AG10803 (cell line): Measurements from ENCODE around the gene ZNF25.
"Not testable (repeated sequence)": the region's sequence is repeated elsewhere in the genome, so short reads cannot be mapped to it uniquely, and the experiment has no call there.

Experiments
- DNase-seq: peaks from one replicate; pipeline ENCODE4 v3.0.0; 2010; ENCODE audit warnings: low read depth
- H3K4me3 ChIP-seq: 2 replicates; pipeline ENCODE4 v1.5.1; 2011; ENCODE audit warnings: mild to moderate bottlenecking, low read length, control low read depth
- CTCF ChIP-seq: conservative IDR thresholded peaks from 2 replicates; pipeline ENCODE4 v1.5.1; 2011; ENCODE audit warnings: mild to moderate bottlenecking, low read length, control low read depth, inconsistent platforms

Gene ZNF25

DNA sequence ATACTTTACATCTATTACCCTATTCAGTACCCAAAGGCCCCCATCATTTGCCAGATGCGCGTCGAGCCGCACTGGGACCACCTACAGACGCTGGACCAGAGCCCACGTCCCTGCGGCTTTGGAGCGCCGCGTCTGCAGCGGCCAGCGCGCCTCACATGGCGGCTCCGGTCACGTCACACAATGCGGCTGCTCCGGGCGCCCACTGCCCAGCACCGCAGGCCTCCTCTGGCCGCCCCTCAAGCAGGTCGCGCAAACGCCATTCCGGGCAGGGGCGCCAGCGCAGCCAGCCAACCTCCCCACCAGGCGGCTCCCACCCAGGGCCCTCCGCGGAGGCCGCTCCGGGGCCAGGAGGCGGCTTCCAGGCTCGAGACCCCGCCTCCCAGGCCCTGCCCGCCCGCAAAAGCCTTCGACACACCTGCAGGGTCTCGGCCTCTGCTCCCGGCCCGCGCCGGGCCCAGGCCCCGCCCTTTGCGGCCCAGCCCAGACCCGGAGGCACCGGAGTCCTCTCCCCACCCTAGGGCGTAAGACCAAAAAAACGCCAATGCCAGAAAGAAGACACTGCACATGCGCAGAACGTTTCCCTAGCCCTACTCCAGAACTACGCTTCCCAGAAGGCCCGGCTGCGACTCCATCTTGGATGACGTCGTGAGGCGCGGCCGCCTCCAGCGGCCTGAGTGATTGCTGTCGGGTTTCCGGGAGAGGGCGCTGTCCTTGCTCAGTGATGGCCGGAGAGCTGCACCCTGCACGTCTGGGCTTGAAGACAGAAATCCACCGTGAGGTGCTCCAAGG lies at the start of gene ZNF25:
Gene ZNF25, minus strand, starts transcription at position 557 of the 789 bp plus-strand sequence. CDS start 4,925 bp downstream, outside the sequence.
- DNase-seq = peak; percentile 97
- peak; percentile 91 for TF ChIP-seq CTCF
- H3K4me3 ChIP-seq = peak within 1 kb of the TSS; percentile 81

DNA sequence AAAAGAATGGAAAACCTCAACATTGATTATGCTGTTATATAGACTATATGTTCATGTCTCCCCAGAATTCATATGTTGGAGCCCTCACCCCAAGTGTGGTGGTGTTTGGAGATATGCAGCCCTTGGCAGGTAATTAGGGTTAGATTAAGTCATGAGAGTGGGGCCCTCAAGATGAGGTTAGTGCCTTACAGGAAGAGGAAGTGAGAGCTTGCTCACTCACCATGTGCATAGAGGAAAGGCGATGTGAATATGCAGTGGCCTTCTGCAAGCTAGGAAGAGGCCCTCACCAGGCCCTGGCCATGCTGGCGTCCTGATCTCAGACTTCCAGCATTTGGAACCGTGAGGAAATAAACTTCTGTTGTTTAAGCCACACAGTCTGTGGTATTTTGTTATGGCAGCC lies 48.8 kb upstream of the ZNF25 start:
- TF ChIP-seq CTCF = no peak
- no peak for DNase-seq
- H3K4me3 ChIP-seq = no peak overlapping the region

GRCh38 chr10:38019124-38019523 lies 42.7 kb upstream of the ZNF25 start:
- not testable (repeated sequence) for H3K4me3 ChIP-seq, DNase-seq

DNA sequence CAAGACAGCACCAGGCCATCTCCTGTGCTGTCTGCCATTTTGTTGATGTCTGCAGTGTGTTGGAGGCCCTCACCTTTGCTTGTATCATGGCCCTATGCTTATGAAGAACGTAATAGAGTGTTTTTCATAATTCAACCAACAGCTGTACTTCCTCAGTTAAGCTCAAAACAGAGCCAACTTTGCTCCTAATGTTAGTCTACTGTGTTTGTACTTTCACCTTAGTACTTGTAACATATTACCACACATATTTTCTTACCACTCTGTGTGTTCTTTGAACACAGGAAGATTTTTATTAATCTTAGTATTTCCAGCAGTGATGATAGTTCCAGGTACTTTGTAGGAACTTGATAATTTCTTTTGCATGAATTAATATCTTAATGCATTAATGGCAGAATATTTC lies 39.9 kb upstream of the ZNF25 start:
- no peak for TF ChIP-seq CTCF
- no peak for DNase-seq

DNA sequence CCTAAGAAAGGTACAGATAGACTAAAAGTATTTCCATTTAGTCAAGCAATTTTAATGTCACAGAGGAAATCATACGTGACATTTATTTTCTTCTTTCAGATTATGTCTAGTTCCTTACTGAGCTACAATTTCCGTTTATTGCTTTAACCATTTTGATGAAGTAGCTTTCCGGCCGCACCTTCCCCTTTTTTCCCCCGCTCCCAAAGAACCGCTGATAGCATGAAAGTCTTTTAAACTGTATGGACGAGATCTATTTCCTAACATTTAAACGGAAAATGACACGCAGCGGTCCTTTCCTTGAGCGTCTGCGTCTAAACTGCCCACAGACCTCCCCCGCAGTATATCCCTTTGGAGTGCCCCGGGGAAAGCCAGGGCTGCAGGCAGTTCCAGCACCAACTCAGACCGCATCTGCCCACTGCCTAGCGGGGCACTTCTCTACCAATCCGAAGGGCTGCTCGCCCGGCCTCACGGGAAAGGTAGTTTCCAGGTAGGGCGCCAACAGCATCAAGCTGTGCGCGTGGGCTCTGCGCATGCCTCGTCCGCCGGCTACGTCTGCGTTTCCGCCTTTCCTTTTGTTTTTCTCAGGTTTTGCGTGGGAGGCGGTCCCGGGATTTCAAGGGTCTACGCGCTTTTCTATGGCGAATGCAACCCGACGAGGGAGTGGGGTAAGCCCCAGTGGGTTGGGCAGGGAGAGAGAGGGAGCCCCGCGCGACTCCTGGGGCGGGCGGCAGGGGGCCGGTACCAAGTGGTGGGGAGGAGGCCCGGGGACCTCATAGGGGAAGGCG lies 33.9 kb upstream of the ZNF25 start, which contains the start of gene ZNF33A:
Gene ZNF33A, plus strand, starts transcription at position 557 of the 785 bp plus-strand sequence. CDS start 1,667 bp downstream, outside the sequence.
- DNase-seq = no peak
- H3K4me3 ChIP-seq = peak within 1 kb of the TSS; percentile 88
- no peak; the same call in 1 of the 2 replicates for TF ChIP-seq CTCF

More for the DNA sequence above, 39.9 kb upstream of the ZNF25 start:
- no peak overlapping the region for H3K4me3 ChIP-seq

- no peak overlapping the region for H3K4me3 ChIP-seq
- TF ChIP-seq CTCF = no peak
- no peak for DNase-seq
These were observed 31.5 kb upstream of the ZNF25 start for GRCh38 chr10:38007991-38008390.

DNA sequence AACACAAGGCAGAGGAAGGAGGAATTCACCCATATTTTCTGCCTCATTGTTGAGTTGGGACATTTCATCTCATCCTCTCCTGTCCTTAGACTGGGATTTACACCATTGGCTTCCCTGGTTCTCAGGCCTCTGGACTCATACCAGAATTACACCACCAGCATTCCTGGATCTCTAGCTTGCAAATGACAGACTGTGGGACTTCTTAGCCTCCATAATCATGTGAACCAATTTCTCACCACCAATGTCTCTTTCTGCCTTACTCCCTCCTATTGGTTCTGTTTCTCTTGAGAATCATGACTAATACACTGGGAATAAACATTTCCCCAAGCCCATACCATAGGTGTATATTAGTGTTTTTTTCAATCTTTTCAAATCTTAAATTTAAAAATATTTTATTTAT lies 31.1 kb upstream of the ZNF25 start:
- DNase-seq = no peak
- no peak for TF ChIP-seq CTCF
- no peak overlapping the region for H3K4me3 ChIP-seq
